Immature natural killer cell (primary cell): ENCODE data around the gene ANXA1. TPM values are rescaled to one million over a fixed set of nuclear protein-coding genes. Genes with fewer than 3 reads are reported as not detected.

ENCODE experiments used
- DNase-seq, 3 donors: peaks; one replicate each; pipeline ENCODE4 v3.0.0; 2022; ENCODE audit warnings: mixed read lengths in 1 of 3
- H3K27ac Mint-ChIP-seq, 6 donors: one replicate each; pipeline ENCODE4 v1.8.0; 2020; ENCODE audit warnings: mixed read lengths in 6 of 6, mild to moderate bottlenecking in 5 of 6, inconsistent platforms in 4 of 6, moderate library complexity in 3 of 6
- H3K27me3 Mint-ChIP-seq, 3 donors: one replicate each; pipeline ENCODE4 v1.8.0; 2020 to 2021; ENCODE audit warnings: low read depth in 3 of 3, mild to moderate bottlenecking in 3 of 3, mixed read lengths in 3 of 3, moderate library complexity in 3 of 3, inconsistent platforms in 1 of 3
- H3K36me3 Mint-ChIP-seq, 3 donors: one replicate each; pipeline ENCODE4 v1.8.0; 2020; ENCODE audit warnings: mixed read lengths in 3 of 3, inconsistent platforms in 2 of 3, mild to moderate bottlenecking in 2 of 3
- H3K4me1 Mint-ChIP-seq, 2 donors: one replicate each; pipeline ENCODE4 v1.8.0; 2020; ENCODE audit warnings: inconsistent platforms in 2 of 2, mild to moderate bottlenecking in 2 of 2, mixed read lengths in 2 of 2, moderate library complexity in 1 of 2
- H3K4me3 Mint-ChIP-seq, 5 donors: one replicate each; pipeline ENCODE4 v1.8.0; 2020; ENCODE audit warnings: mild to moderate bottlenecking in 5 of 5, mixed read lengths in 5 of 5, inconsistent platforms in 3 of 5, moderate library complexity in 3 of 5
- H3K9me3 Mint-ChIP-seq, 6 donors: one replicate each; pipeline ENCODE4 v1.8.0; 2020; ENCODE audit warnings: mild to moderate bottlenecking in 6 of 6, mixed read lengths in 6 of 6, inconsistent platforms in 4 of 6, moderate library complexity in 3 of 6
- polyA plus RNA-seq, 3 donors: library from polyadenylated mRNA; unstranded; fragments of 300-500 nt; fragmentation: Illumina TruSeq; gene quantifications; one replicate each; pipeline ENCODE4 v1.2.3, GENCODE V29; 2021

The ANXA1 gene
- polyA plus RNA-seq, 3 donors from 2014 or later: 426 to 769 (median 538) TPM

- H3K9me3 Mint-ChIP-seq: no peaks in the 10 kb centered on the region
- H3K4me1 Mint-ChIP-seq: peaks cover 51 to 65% of the 10 kb centered on the region in 2 donors
- H3K27me3 Mint-ChIP-seq: peaks cover under 1 to 9% (median 1%) of the 10 kb centered on the region in 3 donors
- peak overlapping the region; percentile 65 to 84 (median 72) for H3K4me3 Mint-ChIP-seq
- H3K27ac Mint-ChIP-seq: peak overlapping the region; percentile 82 to 92 (median 88)
- peaks cover 0 to 5% (median 4%) of the 10 kb centered on the region in 3 donors for H3K36me3 Mint-ChIP-seq
- DNase-seq: peak; percentile 44 to 58 (median 45)
Measured at GRCh38 chr9:73149371-73150067, 2.1 kb upstream of the ANXA1 start.

- Mint-ChIP-seq H3K4me1 (peaks cover 73 to 95% of the 10 kb centered on the region in 2 donors), H3K27me3 (peaks cover 1 to 10% (median 3%) of the 10 kb centered on the region in 3 donors), H3K27ac (peak overlapping the region; percentile 94 to 100 (median 99)), H3K36me3 (peaks cover 0 to 15% (median 4%) of the 10 kb centered on the region in 3 donors), H3K9me3 (no peaks in the 10 kb centered on the region), H3K4me3 (peak overlapping the region; percentile 94 to 99 (median 96))
- DNase-seq: no peak
Measured at GRCh38 chr9:73152543-73152844, 829 bp downstream of the ANXA1 start.

GRCh38 chr9:73152953-73153352 is 1.3 kb downstream of the ANXA1 start:
- peak; percentile 56 to 70 (median 65) for DNase-seq
- Mint-ChIP-seq H3K4me1 (peaks cover 78 to 99% of the 10 kb centered on the region in 2 donors), H3K27ac (peak overlapping the region; percentile 94 to 100 (median 99)), H3K9me3 (no peaks in the 10 kb centered on the region), H3K4me3 (peak overlapping the region; percentile 94 to 99 (median 96)), H3K27me3 (peaks cover 1 to 10% (median 3%) of the 10 kb centered on the region in 3 donors), H3K36me3 (peaks cover 4 to 18% (median 7%) of the 10 kb centered on the region in 3 donors)

GRCh38 chr9:73153793-73154227 is 2.1 kb downstream of the ANXA1 start:
- Mint-ChIP-seq H3K9me3 (no peaks in the 10 kb centered on the region), H3K27me3 (peaks cover 1 to 10% (median 3%) of the 10 kb centered on the region in 3 donors), H3K36me3 (peaks cover 7 to 27% (median 11%) of the 10 kb centered on the region in 3 donors), H3K4me3 (peak overlapping the region; percentile 94 to 99 (median 96)), H3K4me1 (peaks cover 76 to 99% of the 10 kb centered on the region in 2 donors), H3K27ac (peak overlapping the region; percentile 94 to 100 (median 99))
- peak in 1 of 3 donors; percentile 24 for DNase-seq

- Mint-ChIP-seq H3K27me3 (peaks cover 1 to 10% (median 3%) of the 10 kb centered on the region in 3 donors), H3K27ac (peak overlapping the region; percentile 94 to 100 (median 99)), H3K9me3 (no peaks in the 10 kb centered on the region), H3K4me1 (peaks cover 72 to 99% of the 10 kb centered on the region in 2 donors), H3K4me3 (peak overlapping the region; percentile 94 to 99 (median 96)), H3K36me3 (peaks cover 11 to 31% (median 14%) of the 10 kb centered on the region in 3 donors)
- DNase-seq: peak in 1 of 3 donors; percentile 16
Measured at GRCh38 chr9:73154271-73154670, 2.6 kb downstream of the ANXA1 start.

- peaks cover 1 to 10% (median 3%) of the 10 kb centered on the region in 3 donors for H3K27me3 Mint-ChIP-seq
- no peaks in the 10 kb centered on the region for H3K9me3 Mint-ChIP-seq
- H3K4me1 Mint-ChIP-seq: peaks cover 67 to 97% of the 10 kb centered on the region in 2 donors
- peak; percentile 47 to 51 (median 50) for DNase-seq
- peaks cover 13 to 35% (median 16%) of the 10 kb centered on the region in 3 donors for H3K36me3 Mint-ChIP-seq
- H3K4me3 Mint-ChIP-seq: peak overlapping the region; percentile 94 to 99 (median 96)
- peak overlapping the region; percentile 94 to 100 (median 99) for H3K27ac Mint-ChIP-seq
Measured at GRCh38 chr9:73154722-73155121, 3.1 kb downstream of the ANXA1 start.

- Mint-ChIP-seq H3K4me1 (peaks cover 61 to 97% of the 10 kb centered on the region in 2 donors), H3K36me3 (peaks cover 19 to 41% (median 22%) of the 10 kb centered on the region in 3 donors), H3K27me3 (peaks cover 1 to 10% (median 3%) of the 10 kb centered on the region in 3 donors), H3K27ac (peak overlapping the region; percentile 94 to 100 (median 99)), H3K9me3 (no peaks in the 10 kb centered on the region), H3K4me3 (peak overlapping the region; percentile 94 to 99 (median 96))
- DNase-seq: peak in 2 of 3 donors; percentile 28 to 39
Measured at GRCh38 chr9:73155377-73155776, 3.7 kb downstream of the ANXA1 start.

GRCh38 chr9:73155968-73156864 is 4.6 kb downstream of the ANXA1 start:
- H3K4me1 Mint-ChIP-seq: peaks cover 56 to 90% of the 10 kb centered on the region in 2 donors
- H3K4me3 Mint-ChIP-seq: peak overlapping the region; percentile 78 to 99 (median 96)
- peaks cover 25 to 48% (median 27%) of the 10 kb centered on the region in 3 donors for H3K36me3 Mint-ChIP-seq
- H3K9me3 Mint-ChIP-seq: no peaks in the 10 kb centered on the region
- peak overlapping the region; percentile 82 to 99 (median 90) for H3K27ac Mint-ChIP-seq
- peaks cover 1 to 10% (median 3%) of the 10 kb centered on the region in 3 donors for H3K27me3 Mint-ChIP-seq
- DNase-seq: no peak

- no peak for DNase-seq
- Mint-ChIP-seq H3K4me3 (peak overlapping the region in 4 of 5 donors; percentile 56 to 77 (median 61)), H3K4me1 (peaks cover 50 to 84% of the 10 kb centered on the region in 2 donors), H3K9me3 (no peaks in the 10 kb centered on the region), H3K36me3 (peaks cover 28 to 51% (median 30%) of the 10 kb centered on the region in 3 donors), H3K27me3 (peaks cover 1 to 10% (median 3%) of the 10 kb centered on the region in 3 donors), H3K27ac (peak overlapping the region; percentile 73 to 94 (median 79))
Measured at GRCh38 chr9:73156865-73157187, 5.2 kb downstream of the ANXA1 start.

- no peaks in the 10 kb centered on the region for H3K9me3 Mint-ChIP-seq
- H3K4me1 Mint-ChIP-seq: peaks cover 48 to 75% of the 10 kb centered on the region in 2 donors
- H3K4me3 Mint-ChIP-seq: peak overlapping the region in 4 of 5 donors; percentile 32 to 57 (median 50)
- peaks cover 34 to 55% (median 36%) of the 10 kb centered on the region in 3 donors for H3K36me3 Mint-ChIP-seq
- peaks cover 1 to 10% (median 3%) of the 10 kb centered on the region in 3 donors for H3K27me3 Mint-ChIP-seq
- H3K27ac Mint-ChIP-seq: peak overlapping the region; percentile 66 to 94 (median 84)
- no peak for DNase-seq
Measured at GRCh38 chr9:73157811-73158210, 6.1 kb downstream of the ANXA1 start.

GRCh38 chr9:73158723-73159122 is 7.1 kb downstream of the ANXA1 start:
- H3K4me3 Mint-ChIP-seq: no peak overlapping the region

GRCh38 chr9:73160868-73161267 is 9.2 kb downstream of the ANXA1 start:
- peaks cover 0 to 2% (median 0%) of the 10 kb centered on the region in 3 donors for H3K27me3 Mint-ChIP-seq
- H3K4me1 Mint-ChIP-seq: peaks cover 22 to 45% of the 10 kb centered on the region in 2 donors
- H3K4me3 Mint-ChIP-seq: no peak overlapping the region
- peak overlapping the region in 3 of 6 donors; percentile 23 to 44 (median 31) for H3K27ac Mint-ChIP-seq
- DNase-seq: no peak
- no peaks in the 10 kb centered on the region for H3K9me3 Mint-ChIP-seq
- H3K36me3 Mint-ChIP-seq: peaks cover 56 to 75% (median 59%) of the 10 kb centered on the region in 3 donors

More at GRCh38 chr9:73158723-73159122, 7.1 kb downstream of the ANXA1 start:
- Mint-ChIP-seq H3K9me3 (no peaks in the 10 kb centered on the region), H3K4me1 (peaks cover 42 to 65% of the 10 kb centered on the region in 2 donors), H3K27ac (peak overlapping the region in 4 of 6 donors; percentile 10 to 94 (median 52)), H3K27me3 (peaks cover 1 to 8% (median 3%) of the 10 kb centered on the region in 3 donors), H3K36me3 (peaks cover 41 to 63% (median 43%) of the 10 kb centered on the region in 3 donors)
- no peak for DNase-seq
